GM12878 (cell line): ENCODE results near the gene RAD51AP1.

Experiments
- CHD4 ChIP-seq: fragments of 200-600 bp; sonication (generic); IDR thresholded peaks from 2 replicates; pipeline ENCODE4 v1.6.1; 2016; ENCODE audit warnings: mild to moderate bottlenecking
- GABPA ChIP-seq: IDR thresholded peaks from 2 replicates; pipeline ENCODE4 v1.6.1; 2014; ENCODE audit warnings: antibody characterized with exemption, low read depth, mild to moderate bottlenecking, inconsistent platforms
- TCF12 ChIP-seq: IDR thresholded peaks from 2 replicates; pipeline ENCODE4 v1.6.1; 2011; ENCODE audit warnings: low read depth, mild to moderate bottlenecking, low read length
- ZNF384 ChIP-seq: IDR thresholded peaks from 2 replicates; pipeline ENCODE4 v1.6.1; 2012; ENCODE audit warnings: low read depth, mild to moderate bottlenecking, low read length, improper control_type of control experiment, borderline replicate concordance
- TF ChIP-seq, protein P1 (sequence below), 3 experiments: IDR thresholded peaks in 2 of 3; conservative IDR thresholded peaks in 1 of 3; 2 replicates each; pipeline ENCODE4 v1.5.1; 2011; ENCODE audit warnings: low read depth in 3 of 3, low read length in 3 of 3, mild to moderate bottlenecking in 3 of 3, control low read depth in 2 of 3, moderate library complexity in 2 of 3, inconsistent platforms in 1 of 3, mixed read lengths in 1 of 3; ENCODE audit not compliant: control insufficient read depth in 2 of 3, insufficient read depth in 1 of 3; ENCODE audit errors: extremely low read depth in 1 of 3

DNA sequence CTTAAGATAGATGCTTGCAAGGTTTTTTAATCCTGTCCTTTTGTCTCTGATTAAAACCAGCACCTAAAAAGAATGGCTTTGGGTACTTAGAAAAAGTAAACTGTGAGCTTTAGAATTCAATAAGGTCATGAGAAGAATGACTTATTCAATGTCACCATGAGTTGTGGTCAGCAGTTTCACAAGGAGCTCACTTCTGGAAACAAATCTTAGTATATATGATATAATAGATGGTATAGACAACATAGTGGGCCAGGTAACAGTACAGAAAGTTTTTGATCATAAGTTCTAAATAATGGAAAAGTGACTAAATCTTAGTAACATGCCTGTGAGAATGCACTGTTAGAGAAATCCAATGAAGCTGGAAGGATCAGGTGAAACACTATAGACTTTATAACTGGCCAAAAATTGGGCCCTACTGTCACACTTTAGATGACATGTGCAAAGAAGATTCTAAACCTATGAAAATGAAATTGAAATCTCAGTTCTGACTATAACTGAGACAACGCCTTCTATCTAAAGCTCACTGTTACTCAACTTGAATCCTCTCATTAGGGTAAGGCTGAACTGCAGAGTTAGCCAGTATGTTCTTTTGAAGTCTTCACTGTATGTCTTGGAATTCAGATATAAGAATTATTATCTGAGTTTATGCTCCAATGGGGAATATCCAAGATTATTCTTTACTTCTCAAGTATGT is 42.4 kb upstream of the RAD51AP1 start:
- TF ChIP-seq, protein P1, sequence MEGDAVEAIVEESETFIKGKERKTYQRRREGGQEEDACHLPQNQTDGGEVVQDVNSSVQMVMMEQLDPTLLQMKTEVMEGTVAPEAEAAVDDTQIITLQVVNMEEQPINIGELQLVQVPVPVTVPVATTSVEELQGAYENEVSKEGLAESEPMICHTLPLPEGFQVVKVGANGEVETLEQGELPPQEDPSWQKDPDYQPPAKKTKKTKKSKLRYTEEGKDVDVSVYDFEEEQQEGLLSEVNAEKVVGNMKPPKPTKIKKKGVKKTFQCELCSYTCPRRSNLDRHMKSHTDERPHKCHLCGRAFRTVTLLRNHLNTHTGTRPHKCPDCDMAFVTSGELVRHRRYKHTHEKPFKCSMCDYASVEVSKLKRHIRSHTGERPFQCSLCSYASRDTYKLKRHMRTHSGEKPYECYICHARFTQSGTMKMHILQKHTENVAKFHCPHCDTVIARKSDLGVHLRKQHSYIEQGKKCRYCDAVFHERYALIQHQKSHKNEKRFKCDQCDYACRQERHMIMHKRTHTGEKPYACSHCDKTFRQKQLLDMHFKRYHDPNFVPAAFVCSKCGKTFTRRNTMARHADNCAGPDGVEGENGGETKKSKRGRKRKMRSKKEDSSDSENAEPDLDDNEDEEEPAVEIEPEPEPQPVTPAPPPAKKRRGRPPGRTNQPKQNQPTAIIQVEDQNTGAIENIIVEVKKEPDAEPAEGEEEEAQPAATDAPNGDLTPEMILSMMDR (IDR thresholded peaks at IDR 0.05 in 2 of 3, conservative IDR thresholded peaks at IDR 0.05 in 1 of 3; ENCODE audit: control insufficient read depth in 2 of 3, extremely low read depth in 1 of 3, insufficient read depth in 1 of 3, low read depth in 3 of 3, low read length in 3 of 3): no peak
- TF ChIP-seq ZNF384 (no peak), TCF12 (no peak), CHD4 (no peak), GABPA (no peak)
